ENCODE measurements around the gene RNGTT.

The RNGTT gene

GRCh38 chr6:88881451-88881850, 82.0 kb downstream of the RNGTT start:
- no peak overlapping the region for H3K9ac ChIP-seq (ENCODE audit: low read length in 2 of 2)
- H3K4me3 ChIP-seq (ENCODE audit: low read length in 2 of 2): no peak overlapping the region
- no peaks in the 10 kb centered on the region for H3K9me3 ChIP-seq (ENCODE audit: control insufficient read depth in 2 of 2, low read length in 2 of 2)
- no peaks in the 10 kb centered on the region for H3K4me1 ChIP-seq (ENCODE audit: control insufficient read depth, insufficient read depth, low read length)
- H3K36me3 ChIP-seq (ENCODE audit: control insufficient read depth in 2 of 2, insufficient read depth in 2 of 2, low read length in 2 of 2): peaks cover 0 to 2% of the 10 kb centered on the region in 2 donors
- no peaks in the 10 kb centered on the region for H3K27me3 ChIP-seq (ENCODE audit: control insufficient read depth in 1 of 2, insufficient read depth in 2 of 2, low read length in 2 of 2)
- no peak overlapping the region for H3K27ac ChIP-seq (ENCODE audit: low read length)

GRCh38 chr6:88880021-88880420, 83.4 kb downstream of the RNGTT start:
- no peak overlapping the region for H3K4me3 ChIP-seq (ENCODE audit: low read length in 2 of 2)
- peaks cover 0 to 2% of the 10 kb centered on the region in 2 donors for H3K36me3 ChIP-seq (ENCODE audit: control insufficient read depth in 2 of 2, insufficient read depth in 2 of 2, low read length in 2 of 2)
- H3K27me3 ChIP-seq (ENCODE audit: control insufficient read depth in 1 of 2, insufficient read depth in 2 of 2, low read length in 2 of 2): no peaks in the 10 kb centered on the region
- H3K4me1 ChIP-seq (ENCODE audit: control insufficient read depth, insufficient read depth, low read length): no peaks in the 10 kb centered on the region
- H3K9ac ChIP-seq (ENCODE audit: low read length in 2 of 2): no peak overlapping the region
- H3K9me3 ChIP-seq (ENCODE audit: control insufficient read depth in 2 of 2, low read length in 2 of 2): no peaks in the 10 kb centered on the region
- H3K27ac ChIP-seq (ENCODE audit: low read length): no peak overlapping the region

DNA sequence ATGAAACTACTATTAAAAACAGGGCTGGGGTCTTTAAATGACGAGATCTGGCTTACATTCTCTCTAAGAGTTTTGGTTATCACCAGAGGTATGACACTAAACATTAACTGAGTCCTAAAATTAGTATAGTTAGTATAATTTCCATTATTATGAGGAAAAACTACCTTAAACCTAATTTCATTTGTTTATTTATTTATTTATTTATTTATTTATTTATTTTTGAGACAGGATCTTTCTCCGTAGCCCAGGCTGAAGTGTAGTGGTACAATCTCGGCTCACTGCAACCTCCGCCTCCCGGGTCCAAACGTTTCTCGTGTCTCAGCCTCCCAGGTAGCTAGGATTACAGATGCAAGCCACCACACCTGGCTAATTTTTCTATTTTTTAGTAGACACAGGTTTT, 85.5 kb downstream of the RNGTT start:
- Histone ChIP-seq H3K4me1 (ENCODE audit: control insufficient read depth, insufficient read depth, low read length) (no peaks in the 10 kb centered on the region), H3K9me3 (ENCODE audit: control insufficient read depth in 2 of 2, low read length in 2 of 2) (no peaks in the 10 kb centered on the region), H3K36me3 (ENCODE audit: control insufficient read depth in 2 of 2, insufficient read depth in 2 of 2, low read length in 2 of 2) (no peaks in the 10 kb centered on the region), H3K4me3 (ENCODE audit: low read length in 2 of 2) (no peak overlapping the region), H3K9ac (ENCODE audit: low read length in 2 of 2) (no peak overlapping the region), H3K27me3 (ENCODE audit: control insufficient read depth in 1 of 2, insufficient read depth in 2 of 2, low read length in 2 of 2) (no peaks in the 10 kb centered on the region), H3K27ac (ENCODE audit: low read length) (no peak overlapping the region)

GRCh38 chr6:88872962-88873361, 90.5 kb downstream of the RNGTT start:
- Histone ChIP-seq H3K4me3 (ENCODE audit: low read length in 2 of 2) (no peak overlapping the region), H3K27me3 (ENCODE audit: control insufficient read depth in 1 of 2, insufficient read depth in 2 of 2, low read length in 2 of 2) (no peaks in the 10 kb centered on the region), H3K9ac (ENCODE audit: low read length in 2 of 2) (no peak overlapping the region), H3K9me3 (ENCODE audit: control insufficient read depth in 2 of 2, low read length in 2 of 2) (no peaks in the 10 kb centered on the region), H3K36me3 (ENCODE audit: control insufficient read depth in 2 of 2, insufficient read depth in 2 of 2, low read length in 2 of 2) (no peaks in the 10 kb centered on the region), H3K4me1 (ENCODE audit: control insufficient read depth, insufficient read depth, low read length) (no peaks in the 10 kb centered on the region), H3K27ac (ENCODE audit: low read length) (no peak overlapping the region)

DNA sequence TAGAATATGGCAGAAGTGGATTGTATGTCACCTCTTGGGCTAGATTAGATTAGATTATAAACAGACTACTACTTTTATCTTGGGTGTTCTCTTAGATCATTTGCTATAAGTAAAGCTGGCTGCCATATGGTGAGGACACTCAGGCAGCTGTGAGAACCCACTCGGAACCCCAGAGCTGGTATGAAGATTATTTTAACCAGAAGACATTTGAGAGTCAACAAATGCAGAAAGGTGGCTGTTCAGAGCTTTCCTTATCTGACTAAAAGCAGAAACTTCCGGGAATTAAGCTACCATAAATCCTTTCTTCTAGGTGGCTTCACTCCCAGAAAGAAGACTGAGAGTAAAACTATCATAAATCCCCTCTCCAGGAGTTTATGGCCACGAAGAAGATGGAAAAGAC, 91.9 kb downstream of the RNGTT start:
- no peak overlapping the region for H3K4me3 ChIP-seq (ENCODE audit: low read length in 2 of 2)
- no peaks in the 10 kb centered on the region for H3K4me1 ChIP-seq (ENCODE audit: control insufficient read depth, insufficient read depth, low read length)
- H3K27ac ChIP-seq (ENCODE audit: low read length): no peak overlapping the region
- no peaks in the 10 kb centered on the region for H3K27me3 ChIP-seq (ENCODE audit: control insufficient read depth in 1 of 2, insufficient read depth in 2 of 2, low read length in 2 of 2)
- no peaks in the 10 kb centered on the region for H3K36me3 ChIP-seq (ENCODE audit: control insufficient read depth in 2 of 2, insufficient read depth in 2 of 2, low read length in 2 of 2)
- H3K9ac ChIP-seq (ENCODE audit: low read length in 2 of 2): no peak overlapping the region
- H3K9me3 ChIP-seq (ENCODE audit: control insufficient read depth in 2 of 2, low read length in 2 of 2): no peaks in the 10 kb centered on the region

GRCh38 chr6:88870717-88871330, 92.6 kb downstream of the RNGTT start:
- H3K9me3 ChIP-seq (ENCODE audit: control insufficient read depth in 2 of 2, low read length in 2 of 2): no peaks in the 10 kb centered on the region
- H3K36me3 ChIP-seq (ENCODE audit: control insufficient read depth in 2 of 2, insufficient read depth in 2 of 2, low read length in 2 of 2): no peaks in the 10 kb centered on the region
- H3K27ac ChIP-seq (ENCODE audit: low read length): no peak overlapping the region
- no peak overlapping the region for H3K9ac ChIP-seq (ENCODE audit: low read length in 2 of 2)
- no peaks in the 10 kb centered on the region for H3K27me3 ChIP-seq (ENCODE audit: control insufficient read depth in 1 of 2, insufficient read depth in 2 of 2, low read length in 2 of 2)
- H3K4me3 ChIP-seq (ENCODE audit: low read length in 2 of 2): no peak overlapping the region
- no peaks in the 10 kb centered on the region for H3K4me1 ChIP-seq (ENCODE audit: control insufficient read depth, insufficient read depth, low read length)

- Histone ChIP-seq H3K27me3 (ENCODE audit: control insufficient read depth in 1 of 2, insufficient read depth in 2 of 2, low read length in 2 of 2) (no peaks in the 10 kb centered on the region), H3K36me3 (ENCODE audit: control insufficient read depth in 2 of 2, insufficient read depth in 2 of 2, low read length in 2 of 2) (no peaks in the 10 kb centered on the region), H3K27ac (ENCODE audit: low read length) (no peak overlapping the region), H3K9ac (ENCODE audit: low read length in 2 of 2) (no peak overlapping the region), H3K4me3 (ENCODE audit: low read length in 2 of 2) (no peak overlapping the region), H3K4me1 (ENCODE audit: control insufficient read depth, insufficient read depth, low read length) (no peaks in the 10 kb centered on the region), H3K9me3 (ENCODE audit: control insufficient read depth in 2 of 2, low read length in 2 of 2) (no peaks in the 10 kb centered on the region)
Observed at GRCh38 chr6:88869263-88870020, 94.0 kb downstream of the RNGTT start.

- no peaks in the 10 kb centered on the region for H3K36me3 ChIP-seq (ENCODE audit: control insufficient read depth in 2 of 2, insufficient read depth in 2 of 2, low read length in 2 of 2)
- no peak overlapping the region for H3K4me3 ChIP-seq (ENCODE audit: low read length in 2 of 2)
- no peaks in the 10 kb centered on the region for H3K4me1 ChIP-seq (ENCODE audit: control insufficient read depth, insufficient read depth, low read length)
- H3K27ac ChIP-seq (ENCODE audit: low read length): no peak overlapping the region
- H3K9ac ChIP-seq (ENCODE audit: low read length in 2 of 2): no peak overlapping the region
- no peaks in the 10 kb centered on the region for H3K9me3 ChIP-seq (ENCODE audit: control insufficient read depth in 2 of 2, low read length in 2 of 2)
- H3K27me3 ChIP-seq (ENCODE audit: control insufficient read depth in 1 of 2, insufficient read depth in 2 of 2, low read length in 2 of 2): no peaks in the 10 kb centered on the region
Observed at GRCh38 chr6:88867841-88868731, 95.3 kb downstream of the RNGTT start.

- H3K4me3 ChIP-seq (ENCODE audit: low read length in 2 of 2): no peak overlapping the region
- no peaks in the 10 kb centered on the region for H3K4me1 ChIP-seq (ENCODE audit: control insufficient read depth, insufficient read depth, low read length)
- no peak overlapping the region for H3K27ac ChIP-seq (ENCODE audit: low read length)
- no peaks in the 10 kb centered on the region for H3K9me3 ChIP-seq (ENCODE audit: control insufficient read depth in 2 of 2, low read length in 2 of 2)
- H3K36me3 ChIP-seq (ENCODE audit: control insufficient read depth in 2 of 2, insufficient read depth in 2 of 2, low read length in 2 of 2): no peaks in the 10 kb centered on the region
- no peaks in the 10 kb centered on the region for H3K27me3 ChIP-seq (ENCODE audit: control insufficient read depth in 1 of 2, insufficient read depth in 2 of 2, low read length in 2 of 2)
- H3K9ac ChIP-seq (ENCODE audit: low read length in 2 of 2): no peak overlapping the region
Observed at GRCh38 chr6:88866856-88867255, 96.6 kb downstream of the RNGTT start.

GRCh38 chr6:88865275-88865674, 98.1 kb downstream of the RNGTT start:
- no peaks in the 10 kb centered on the region for H3K9me3 ChIP-seq (ENCODE audit: control insufficient read depth in 2 of 2, low read length in 2 of 2)
- H3K4me3 ChIP-seq (ENCODE audit: low read length in 2 of 2): no peak overlapping the region
- no peak overlapping the region for H3K27ac ChIP-seq (ENCODE audit: low read length)
- H3K9ac ChIP-seq (ENCODE audit: low read length in 2 of 2): no peak overlapping the region
- no peaks in the 10 kb centered on the region for H3K36me3 ChIP-seq (ENCODE audit: control insufficient read depth in 2 of 2, insufficient read depth in 2 of 2, low read length in 2 of 2)
- no peaks in the 10 kb centered on the region for H3K4me1 ChIP-seq (ENCODE audit: control insufficient read depth, insufficient read depth, low read length)
- H3K27me3 ChIP-seq (ENCODE audit: control insufficient read depth in 1 of 2, insufficient read depth in 2 of 2, low read length in 2 of 2): no peaks in the 10 kb centered on the region

Measured in stomach smooth muscle (tissue), 2 donors.